HepG2 (cell line): Measurements from ENCODE around the gene COMMD2. TPM values are rescaled to one million over a fixed set of nuclear protein-coding genes. Genes with fewer than 3 reads are reported as not detected.

Experiments
- AHDC1 ChIP-seq: sonication (generic); formaldehyde crosslinking; IDR thresholded peaks from 2 replicates; pipeline ENCODE4 v1.5.1; 2020; ENCODE audit warnings: mild to moderate bottlenecking, missing genetic modification reagents, borderline replicate concordance
- CBFB ChIP-seq: sonication (generic); formaldehyde crosslinking; IDR thresholded peaks from 2 replicates; pipeline ENCODE4 v1.4.0; 2020; ENCODE audit warnings: missing genetic modification reagents
- CBX2 ChIP-seq, 2 experiments: fragments of 200-600 bp in 1 of 2; sonication (generic); formaldehyde crosslinking in 1 of 2; IDR thresholded peaks; 2 replicates each; pipeline versions ENCODE4 v1.7.0 to v1.8.1; 2018 to 2022; ENCODE audit warnings: low read depth in 2 of 2, low read length in 1 of 2, mild to moderate bottlenecking in 1 of 2, missing genetic modification reagents in 1 of 2
- HMGXB4 ChIP-seq, 2 experiments: sonication (generic) in 1 of 2; formaldehyde crosslinking in 1 of 2; IDR thresholded peaks; 2 replicates each; pipeline versions ENCODE4 v1.4.0 to v1.6.1; 2018 to 2020; ENCODE audit warnings: missing genetic modification reagents in 2 of 2, borderline replicate concordance in 1 of 2, low read depth in 1 of 2, mild to moderate bottlenecking in 1 of 2, missing biosample characterization in 1 of 2
- MAX ChIP-seq: IDR thresholded peaks from 2 replicates; pipeline ENCODE4 v1.6.1; 2012; ENCODE audit warnings: inconsistent platforms
- MEIS2 ChIP-seq: sonication (generic); formaldehyde crosslinking; IDR thresholded peaks from 2 replicates; pipeline ENCODE4 v1.9.0; 2021; ENCODE audit warnings: mild to moderate bottlenecking, missing genetic modification reagents
- MXD4 ChIP-seq: IDR thresholded peaks from 2 replicates; pipeline ENCODE4 v1.6.1; 2016; ENCODE audit warnings: mild to moderate bottlenecking, missing biosample characterization, missing genetic modification reagents
- NR0B2 ChIP-seq: sonication (generic); formaldehyde crosslinking; IDR thresholded peaks from 2 replicates; pipeline ENCODE4 v1.4.0; 2020; ENCODE audit warnings: mild to moderate bottlenecking, missing genetic modification reagents
- PHB2 ChIP-seq: fragments of 450-650 bp; IDR thresholded peaks from 2 replicates; pipeline ENCODE4 v1.6.1; 2018; ENCODE audit not compliant: partially characterized antibody
- POLR2AphosphoS5 ChIP-seq: IDR thresholded peaks from 2 replicates; pipeline ENCODE4 v1.6.1; 2012; ENCODE audit warnings: low read depth, low read length
- POLR2G ChIP-seq: fragments of 200-400 bp; formaldehyde crosslinking; IDR thresholded peaks from 2 replicates; pipeline ENCODE4 v1.6.1; 2018; ENCODE audit warnings: mild to moderate bottlenecking, low read depth, low read length, moderate library complexity
- PRMT3 ChIP-seq: sonication (generic); formaldehyde crosslinking; IDR thresholded peaks from 2 replicates; pipeline ENCODE4 v1.8.1; 2022; ENCODE audit warnings: low read depth, mild to moderate bottlenecking, moderate library complexity, missing genetic modification reagents, borderline replicate concordance
- XRCC5 ChIP-seq: fragments of 200-400 bp; formaldehyde crosslinking; optimal IDR thresholded peaks from 2 replicates; pipeline ENCODE3; 2017; ENCODE audit warnings: mild to moderate bottlenecking, low read length
- ZFYVE20 ChIP-seq: sonication (generic); formaldehyde crosslinking; IDR thresholded peaks from 2 replicates; pipeline ENCODE4 v1.8.0; 2023; ENCODE audit warnings: low read depth, mild to moderate bottlenecking, moderate library complexity, missing genetic modification reagents, borderline replicate concordance
- ZNF207 ChIP-seq: fragments of 450-650 bp; IDR thresholded peaks from 2 replicates; pipeline ENCODE4 v1.6.1; 2016; ENCODE audit warnings: antibody characterized with exemption, borderline replicate concordance
- ZNF230 ChIP-seq: sonication (generic); formaldehyde crosslinking; IDR thresholded peaks from 2 replicates; pipeline ENCODE4 v1.4.0; 2020; ENCODE audit warnings: mild to moderate bottlenecking, missing genetic modification reagents
- ZNF30 ChIP-seq: sonication (generic); formaldehyde crosslinking; IDR thresholded peaks from 2 replicates; pipeline ENCODE4 v1.5.0; 2020; ENCODE audit warnings: mild to moderate bottlenecking, missing genetic modification reagents
- ZNF343 ChIP-seq: sonication (generic); formaldehyde crosslinking; IDR thresholded peaks from 2 replicates; pipeline ENCODE4 v1.4.0; 2020; ENCODE audit warnings: mild to moderate bottlenecking, missing genetic modification reagents
- ZNF468 ChIP-seq: sonication (generic); formaldehyde crosslinking; IDR thresholded peaks from 2 replicates; pipeline ENCODE4 v1.8.0; 2022; ENCODE audit warnings: mild to moderate bottlenecking, moderate library complexity, missing genetic modification reagents
- ZNF577 ChIP-seq: sonication (generic); formaldehyde crosslinking; IDR thresholded peaks from 2 replicates; pipeline ENCODE4 v1.4.0; 2020; ENCODE audit warnings: mild to moderate bottlenecking, low read depth, missing genetic modification reagents, borderline replicate concordance
- ZNF891 ChIP-seq: sonication (generic); formaldehyde crosslinking; IDR thresholded peaks from 2 replicates; pipeline ENCODE4 v1.5.0; 2020; ENCODE audit warnings: mild to moderate bottlenecking, missing genetic modification reagents
- polyA plus RNA-seq, 8 experiments: library from polyadenylated mRNA; depleted of rRNA in 3 of 8; stranded (reverse) in 7 of 8; unstranded in 1 of 8; fragments of >200 nt; fragmentation: Illumina TruSeq in 4 of 8; extraction: Trizol in 4 of 8; gene quantifications; 2 replicates each; pipeline versions ENCODE4 v1.2.1 to v1.2.3, GENCODE V29; 2011 to 2016; ENCODE audit warnings: low read depth in 4 of 8, missing spikeins in 1 of 8, mixed read lengths in 1 of 8; ENCODE audit not compliant: insufficient read depth in 1 of 8
- total RNA-seq, 5 experiments: library from RNA; depleted of rRNA; stranded (reverse); fragments of >200 nt; fragmentation: Illumina TruSeq; extraction: Trizol; gene quantifications; 2 replicates each; pipeline ENCODE4 v1.2.3, GENCODE V29; 2016; ENCODE audit warnings: low read depth in 1 of 5

The COMMD2 gene
- total and polyA plus RNA-seq, 2 of the 13 experiments (the other 11 are each of a cell fraction or from before 2014, with no cell fraction given) = 33.0 to 57.6 TPM

- no peak for TF ChIP-seq ZNF468 (CRISPR knock-in tag)
- peak; percentile 35; the same call in 1 of the 2 replicates for TF ChIP-seq MEIS2 (CRISPR knock-in tag)
- TF ChIP-seq CBX2 (IDR thresholded peaks at IDR 0.05; ENCODE audit: low read depth, low read length) = peak; percentile 51; the same call in 1 of the 2 replicates
- TF ChIP-seq CBX2 (CRISPR knock-in tag; IDR thresholded peaks at IDR 0.05; ENCODE audit: low read depth) = no peak
- peak; percentile 88 for TF ChIP-seq POLR2AphosphoS5
- TF ChIP-seq CBFB = peak; percentile 92
- TF ChIP-seq PHB2 = no peak
- peak; percentile 94 for TF ChIP-seq HMGXB4 (CRISPR knock-in tag; IDR thresholded peaks at IDR 0.05; ENCODE audit: borderline replicate concordance in 1 of 2, low read depth in 1 of 2)
- TF ChIP-seq NR0B2 = peak; percentile 75; the same call in 1 of the 2 replicates
- TF ChIP-seq ZNF577 (CRISPR knock-in tag) = no peak
- peak; percentile 68 for TF ChIP-seq MAX
- no peak for TF ChIP-seq ZNF343 (CRISPR knock-in tag)
- peak; percentile 94 for TF ChIP-seq ZNF891 (CRISPR knock-in tag)
- TF ChIP-seq PRMT3 (CRISPR knock-in tag) = no peak; the same call in 1 of the 2 replicates
- peak; percentile 85; the same call in 1 of the 2 replicates for TF ChIP-seq ZNF230 (CRISPR knock-in tag)
- peak; percentile 86 for TF ChIP-seq MXD4 (CRISPR knock-in tag)
- peak; percentile 99 for TF ChIP-seq XRCC5
- TF ChIP-seq ZNF207 = no peak
- TF ChIP-seq ZNF30 (CRISPR knock-in tag) = no peak
- peak; percentile 77; the same call in 1 of the 2 replicates for TF ChIP-seq AHDC1 (CRISPR knock-in tag)
- TF ChIP-seq ZFYVE20 (CRISPR knock-in tag) = no peak
- peak; percentile 83 for TF ChIP-seq POLR2G
Measured at GRCh38 chr3:149752051-149752787, at the start of gene COMMD2 (continued).
